K562 (cell line): ENCODE measurements around the gene LRRC37A3. TPM values are rescaled to one million over a fixed set of nuclear protein-coding genes. Genes with fewer than 3 reads are reported as not detected.

Source experiments
- ATF6 ChIP-seq: sonication (generic); formaldehyde crosslinking; IDR thresholded peaks from 2 replicates; pipeline ENCODE4 v1.4.0; 2020; ENCODE audit warnings: mild to moderate bottlenecking, missing genetic modification reagents
- CHD7 ChIP-seq: fragments of 200-600 bp; sonication (generic); IDR thresholded peaks from one replicate; pipeline ENCODE4 v1.6.1; 2012; ENCODE audit warnings: mild to moderate bottlenecking, low read depth, low read length, inconsistent platforms
- CREB3L1 ChIP-seq: fragments of 450-650 bp; IDR thresholded peaks from 2 replicates; pipeline ENCODE4 v1.6.1; 2014; ENCODE audit warnings: low read depth, mild to moderate bottlenecking, moderate library complexity, borderline replicate concordance
- EZH2 ChIP-seq: IDR thresholded peaks from 2 replicates; pipeline ENCODE4 v1.6.1; 2012; ENCODE audit warnings: low read depth, mild to moderate bottlenecking, inconsistent platforms, low read length, borderline replicate concordance
- NCOA6 ChIP-seq: fragments of 450-650 bp; IDR thresholded peaks from 2 replicates; pipeline ENCODE4 v1.6.1; 2017; ENCODE audit warnings: mild to moderate bottlenecking
- NFRKB ChIP-seq: fragments of 450-650 bp; IDR thresholded peaks from 2 replicates; pipeline ENCODE4 v1.6.1; 2016; ENCODE audit warnings: low read depth
- SIRT6 ChIP-seq: IDR thresholded peaks from one replicate; pipeline ENCODE4 v1.6.1; 2012; ENCODE audit warnings: low read depth, mild to moderate bottlenecking, control low read depth, inconsistent platforms, low read length, moderate library complexity
- ZBTB49 ChIP-seq: sonication (generic); formaldehyde crosslinking; IDR thresholded peaks from 2 replicates; pipeline ENCODE4 v1.8.0; 2022; ENCODE audit warnings: missing genetic modification reagents, mild to moderate bottlenecking, borderline replicate concordance
- ZNF695 ChIP-seq: fragments of 450-650 bp; formaldehyde crosslinking; IDR thresholded peaks from 2 replicates; pipeline ENCODE4 v1.4.0; 2020; ENCODE audit warnings: mild to moderate bottlenecking, moderate library complexity
- polyA plus RNA-seq, 8 experiments: library from polyadenylated mRNA; depleted of rRNA in 4 of 8; stranded (reverse) in 5 of 8; unstranded in 3 of 8; fragments of >200 nt; fragmentation: Nextera tagmentation in 2 of 8; fragmentation: Illumina TruSeq in 1 of 8; extraction: Ambion mirVana in 2 of 8; extraction: Trizol in 1 of 8; gene quantifications; 2 replicates each; pipeline versions ENCODE4 v1.2.1 to v1.2.3, GENCODE V29; 2011 to 2014; ENCODE audit warnings: inconsistent platforms in 1 of 8, missing spikeins in 1 of 8
- total RNA-seq, 7 experiments: library from RNA; depleted of rRNA in 6 of 7; stranded (reverse); fragments of >200 nt in 6 of 7; fragmentation: Illumina TruSeq in 2 of 7; extraction: Trizol in 2 of 7; gene quantifications; 2 replicates each; pipeline versions ENCODE4 v1.2.1 to v1.2.3, GENCODE V29; 2011 to 2021; ENCODE audit warnings: low replicate concordance in 1 of 7

Gene LRRC37A3
- total and polyA plus RNA-seq, 9 of the 15 experiments (the other 6 are each of a cell fraction or from before 2014, with no cell fraction given): 0.14 to 5.9 (median 2.2) TPM

GRCh38 chr17:64920026-64920418 lies 744 bp upstream of the LRRC37A3 start (continued):
- TF ChIP-seq CHD7 (no peak), CREB3L1 (0 out of 2 replicates have a peak, but pooled peaks have one; percentile 7), NCOA6 (no peak), ZNF695 (no peak), ZBTB49 (no peak), ATF6 (CRISPR knock-in tag) (no peak), SIRT6 (no peak), NFRKB (0 out of 2 replicates have a peak, but pooled peaks have one; percentile 9), EZH2 (no peak)
